ENCODE results near the gene FAM20A.
A peak's percentile ranks its signal among the peaks of the same experiment; 100 is the strongest.

Gene FAM20A

DNA sequence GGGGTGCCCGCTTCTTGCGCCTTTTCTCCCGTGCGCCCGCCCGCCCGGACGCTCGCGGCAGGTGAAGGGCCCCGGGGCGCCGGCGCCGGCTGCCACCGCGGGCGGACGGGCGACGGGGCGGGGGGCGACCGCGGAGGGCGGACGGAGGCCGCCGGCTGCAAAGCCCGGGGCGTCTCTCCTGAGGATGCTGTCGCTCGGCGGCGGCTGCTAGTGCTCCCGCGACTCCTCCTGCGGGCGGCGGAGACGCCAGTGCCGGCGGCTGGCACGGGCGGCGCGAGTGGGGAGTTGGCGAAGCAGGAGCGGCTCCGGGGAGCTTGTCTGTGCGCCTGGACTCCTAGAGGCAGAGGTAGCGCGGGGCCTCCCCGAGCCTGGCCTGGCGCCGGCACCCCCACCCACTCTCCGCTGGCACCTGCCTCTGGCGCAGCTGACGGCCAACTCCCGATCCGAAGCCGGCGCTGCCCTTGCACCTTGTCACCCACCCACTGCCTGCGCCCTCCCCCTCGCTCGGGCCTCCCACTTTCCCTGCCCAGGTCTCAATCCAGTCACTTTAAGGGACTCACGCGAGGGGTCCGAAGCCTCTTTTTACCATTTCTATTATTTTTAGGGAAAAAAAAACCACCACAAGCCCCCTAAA, at the start of gene FAM20A:
Gene FAM20A, minus strand, starts transcription at position 437 of the 634 bp plus-strand sequence. CDS start 701 bp downstream, outside the sequence.
- DNase-seq, result no peak

DNA sequence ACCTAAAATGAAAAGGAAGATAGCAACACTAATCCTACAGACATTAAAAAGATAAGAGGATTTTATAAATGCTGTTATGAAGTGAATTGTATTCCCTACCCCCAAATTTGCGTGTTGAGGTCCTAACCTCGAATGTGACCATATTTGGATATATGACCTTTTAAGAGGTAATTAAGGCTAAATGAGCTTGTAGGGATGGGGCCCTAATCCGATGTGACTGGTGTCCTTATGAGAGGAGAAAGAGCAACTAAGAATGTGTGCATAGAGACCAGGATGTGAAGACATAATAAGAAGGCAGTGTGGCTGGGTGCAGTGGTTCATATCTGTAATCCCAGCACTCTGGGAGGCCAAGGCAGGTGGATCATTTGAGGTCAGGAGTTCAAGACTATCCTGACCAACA, 48.2 kb upstream of the FAM20A start:
- no peak for DNase-seq

DNA sequence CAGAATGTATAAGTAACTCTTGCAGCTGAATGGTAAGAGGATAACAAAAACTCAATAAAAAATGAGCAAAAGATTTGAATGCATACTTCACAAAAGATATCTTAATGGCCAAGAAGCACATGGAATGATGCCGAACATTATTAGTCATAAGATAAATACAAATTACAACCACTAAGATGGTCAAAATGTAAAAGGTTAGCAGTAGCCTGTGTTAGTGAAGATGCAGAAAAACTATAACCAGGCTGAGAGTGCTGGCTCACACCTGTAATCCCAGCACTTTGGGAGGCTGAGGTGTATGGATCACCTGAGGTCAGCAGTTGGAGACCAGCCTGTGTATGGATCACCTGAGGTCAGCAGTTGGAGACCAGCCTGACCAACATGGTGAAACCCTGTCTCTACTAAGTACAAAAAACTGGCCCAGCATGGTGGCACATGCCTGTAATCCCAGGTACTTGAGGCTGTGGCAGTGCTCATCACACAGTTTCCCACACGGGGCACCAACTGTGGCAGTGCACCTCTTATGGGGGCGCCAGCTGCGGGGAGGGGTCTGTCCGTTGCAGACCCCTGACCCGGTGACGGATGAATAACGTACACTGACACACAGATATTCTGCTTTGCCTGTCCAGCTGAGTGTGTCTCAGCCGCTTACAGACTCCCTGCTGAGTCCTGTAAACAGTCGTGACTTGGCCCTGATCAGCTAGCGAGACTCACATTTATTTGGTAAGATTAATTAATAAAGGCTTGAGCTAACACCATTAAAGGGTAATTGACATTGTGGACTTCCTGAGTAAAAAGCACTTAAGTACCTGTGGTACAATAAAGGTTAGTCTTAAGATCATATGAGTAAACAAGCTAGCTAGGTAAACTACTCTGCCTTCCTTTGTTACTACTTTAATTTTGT, 45.7 kb upstream of the FAM20A start:
- no peak for DNase-seq

DNA sequence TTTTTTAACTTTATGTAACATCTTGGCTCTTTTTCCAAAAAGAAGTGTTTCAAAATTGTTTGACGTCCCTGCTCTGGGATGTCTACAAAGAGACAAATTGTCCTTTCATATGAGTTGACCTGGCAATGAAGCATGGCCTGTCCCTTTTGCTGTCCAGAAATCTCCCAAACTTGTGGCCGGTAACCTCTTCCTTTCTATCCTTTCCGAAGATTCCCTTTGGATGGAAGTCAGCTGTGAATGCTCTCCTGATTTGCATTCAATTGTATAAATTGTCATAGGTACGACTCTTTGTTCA, 40.9 kb upstream of the FAM20A start:
- no peak for DNase-seq

DNA sequence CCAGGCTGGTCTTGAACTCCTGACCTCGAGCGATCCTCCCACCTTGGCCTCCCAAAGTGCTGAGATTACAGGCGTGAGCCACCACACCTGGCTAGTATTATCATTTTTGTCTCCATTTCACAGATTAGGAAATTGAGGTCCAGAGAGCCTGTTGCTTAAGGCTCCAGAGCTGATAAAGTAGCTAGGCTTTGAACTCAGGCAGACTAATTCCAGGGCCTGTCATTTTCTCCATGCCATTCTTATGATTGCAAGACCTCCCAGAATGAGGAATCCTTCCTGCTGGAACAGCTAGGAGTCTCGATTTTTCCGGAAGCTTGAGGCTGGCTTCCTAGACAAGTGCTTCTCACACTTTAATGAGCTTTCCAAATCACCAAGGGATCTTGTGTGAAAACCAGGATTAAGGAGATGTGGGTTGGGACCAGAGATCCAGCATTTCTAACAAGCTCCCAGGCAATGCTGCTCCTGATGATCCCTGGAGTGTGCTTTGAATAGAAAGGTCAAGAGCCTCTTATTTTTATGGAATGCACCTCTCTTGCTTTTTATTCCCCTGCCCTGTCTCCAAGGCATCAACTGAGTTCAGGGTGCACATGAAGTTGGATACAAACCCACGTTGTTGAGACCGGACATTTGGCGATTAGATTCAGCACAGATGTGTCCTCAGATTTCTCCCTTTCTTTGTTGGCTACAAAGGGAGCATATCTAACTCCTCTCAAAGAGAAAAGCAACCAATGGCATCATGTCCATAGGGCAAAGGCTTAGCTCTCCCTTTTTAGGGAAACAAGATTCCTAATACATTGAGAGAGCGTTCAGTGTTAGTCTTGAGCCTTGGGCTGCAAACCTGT, 40.3 kb upstream of the FAM20A start:
- no peak for DNase-seq

DNA sequence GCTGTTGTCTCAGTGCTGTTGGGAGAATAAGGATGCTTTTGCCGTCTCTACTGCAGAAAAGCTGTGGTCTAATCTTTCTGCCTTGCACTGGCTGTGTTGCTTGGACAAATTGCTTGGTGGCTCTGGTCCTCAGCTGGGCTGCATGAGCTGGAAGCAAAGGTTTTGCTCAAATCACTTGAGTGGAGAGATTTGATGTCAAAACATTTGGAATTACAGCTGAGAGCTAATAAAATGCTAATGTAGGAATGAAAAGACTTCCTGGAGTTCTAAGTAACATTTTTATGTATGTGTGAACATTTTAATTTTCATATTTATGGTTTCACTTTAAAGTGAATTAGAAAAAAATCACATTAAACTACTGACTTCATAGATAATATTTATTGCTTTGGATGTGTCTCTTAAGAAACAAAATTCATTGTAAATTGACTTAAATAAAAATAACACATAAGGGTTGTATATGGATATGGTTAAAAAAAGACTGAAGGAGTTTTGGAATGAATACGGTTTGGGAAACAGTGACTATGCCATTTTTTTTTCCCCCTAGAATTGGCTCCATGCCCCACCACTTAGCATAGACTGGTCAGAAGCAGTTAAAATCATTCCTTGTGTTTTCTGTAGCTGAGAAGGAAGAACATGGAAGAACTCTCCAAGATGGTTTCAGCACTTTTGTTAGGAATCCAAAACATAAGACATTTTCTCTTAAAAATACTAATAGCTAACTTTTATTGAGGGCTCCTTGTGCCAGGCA, 39.2 kb upstream of the FAM20A start:
- no peak for DNase-seq

DNA sequence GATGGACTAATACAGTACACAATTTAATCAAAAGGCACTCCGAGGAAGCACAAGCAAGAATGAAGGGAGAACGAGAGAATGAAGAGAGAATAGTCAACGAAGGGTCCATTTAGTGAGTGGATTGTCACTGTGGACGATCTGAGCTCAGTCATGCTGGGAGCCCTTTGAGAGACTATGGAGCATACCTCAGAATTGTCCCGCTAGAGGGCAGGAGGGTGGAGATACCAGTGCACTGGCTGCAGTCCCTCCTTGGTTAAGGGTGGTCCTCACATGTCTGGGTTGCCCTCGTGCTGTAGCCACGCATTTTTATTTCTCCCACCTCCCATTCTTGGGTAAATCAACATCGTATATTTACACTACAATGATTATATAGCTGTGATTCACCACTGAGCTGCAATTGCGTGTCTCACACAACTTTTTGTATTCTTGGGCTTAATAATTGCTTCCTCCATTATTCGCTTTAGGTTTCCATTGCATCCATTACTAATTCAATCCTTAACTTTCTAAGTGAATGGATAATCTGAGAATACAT, 33.2 kb upstream of the FAM20A start:
- DNase-seq, result no peak

DNA sequence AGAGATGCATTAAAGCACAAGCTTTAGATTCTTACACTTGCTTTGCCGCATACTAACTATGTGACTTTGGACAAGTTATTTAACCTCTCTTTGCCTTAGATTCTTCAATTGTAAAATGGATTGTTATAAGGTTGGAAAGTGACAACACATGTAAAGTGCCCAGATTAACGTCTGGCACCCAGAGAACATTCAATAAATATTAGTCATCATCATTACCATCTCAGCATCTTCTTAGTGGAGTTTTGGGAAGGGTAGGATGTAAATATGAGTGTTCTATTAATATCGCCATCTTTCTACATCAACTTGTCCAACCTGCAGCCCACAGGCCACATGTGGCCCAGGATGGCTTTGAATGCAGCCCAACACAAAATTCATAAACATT, 27.4 kb upstream of the FAM20A start:
- no peak for DNase-seq

DNA sequence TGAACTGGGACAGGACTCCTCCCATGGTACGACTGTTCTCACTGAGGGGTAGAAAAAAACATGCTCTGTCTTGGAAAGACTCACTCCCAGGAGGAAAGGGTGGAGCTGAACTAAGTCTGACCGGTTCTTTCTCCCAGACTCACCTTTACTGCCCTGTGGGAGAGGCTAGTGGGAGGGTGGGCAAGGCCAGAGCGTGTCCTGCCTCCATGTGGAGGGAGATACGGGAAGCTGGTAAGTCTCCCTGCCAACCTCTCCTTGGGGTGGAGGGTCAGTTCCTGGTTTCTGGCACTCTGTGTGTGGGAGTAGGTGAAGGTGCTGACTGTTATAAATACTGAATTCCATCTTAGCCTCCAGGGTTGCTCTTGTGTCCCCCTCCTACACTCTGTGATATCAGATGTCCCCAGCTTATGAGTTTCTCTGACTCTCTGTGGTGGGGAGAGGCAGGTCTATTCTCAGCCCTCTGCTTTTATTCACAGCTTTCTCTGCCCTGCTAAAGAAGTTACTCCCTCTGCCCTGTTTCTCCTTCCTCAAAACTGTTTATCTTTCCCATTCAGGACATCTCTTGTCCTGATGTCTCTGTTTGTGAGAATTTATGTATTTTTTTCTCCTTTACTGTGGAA, 26.9 kb upstream of the FAM20A start:
- no peak for DNase-seq

DNA sequence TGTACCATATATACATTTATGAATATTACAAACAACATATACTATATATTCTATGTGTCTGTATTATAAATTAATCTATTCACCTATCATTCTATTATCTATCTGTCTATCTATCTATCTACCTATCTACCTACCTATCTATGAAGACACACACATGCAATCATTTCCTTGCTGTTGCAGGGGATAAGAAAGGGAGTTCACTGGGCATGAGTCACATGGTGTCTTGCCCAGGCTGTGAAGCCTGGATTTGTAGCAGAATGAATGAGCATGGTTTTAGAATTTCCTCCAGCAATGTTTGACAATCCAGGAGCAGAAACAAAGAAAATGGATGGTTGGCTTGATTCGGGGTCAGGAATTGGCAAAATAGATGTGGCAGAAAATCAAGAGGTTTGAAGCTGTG, 23.2 kb upstream of the FAM20A start:
- no peak for DNase-seq

DNA sequence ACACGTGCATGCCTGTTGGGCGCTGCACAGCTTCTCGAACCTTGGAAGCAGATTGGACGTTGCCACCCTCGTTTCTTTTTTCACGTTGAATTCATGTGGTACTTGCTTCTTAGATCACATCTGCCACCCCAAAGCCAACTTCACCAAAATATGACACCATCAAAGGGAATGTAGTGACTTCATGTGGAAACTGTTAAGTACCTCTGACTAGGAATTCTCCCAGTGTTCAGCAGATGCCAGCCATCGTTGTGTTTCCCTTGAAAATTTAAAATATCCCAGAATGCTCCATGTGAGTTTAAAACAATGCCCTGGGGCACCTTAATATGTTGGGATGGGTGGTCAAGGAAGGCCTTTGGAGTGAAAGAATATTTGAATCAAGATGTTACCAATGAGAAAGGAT, 22.6 kb upstream of the FAM20A start:
- DNase-seq, result no peak

DNA sequence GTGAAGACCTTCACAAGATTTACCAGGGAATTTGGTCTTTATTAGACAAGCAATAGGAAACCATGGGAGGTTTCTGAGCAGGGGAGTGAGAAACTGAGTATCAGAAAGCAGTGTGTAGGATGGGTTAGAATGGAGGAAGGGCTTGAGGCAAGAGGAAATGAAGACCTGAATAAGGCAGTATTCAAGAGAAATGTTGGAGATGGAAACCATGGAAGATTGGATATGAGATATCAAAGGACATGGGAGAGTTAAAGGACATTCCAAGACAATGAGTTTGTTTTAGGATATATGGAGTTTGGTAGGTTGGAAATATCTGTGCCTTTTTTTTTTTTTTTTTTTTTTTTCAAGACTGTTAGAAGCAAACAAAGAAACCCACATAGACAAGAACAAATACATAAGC, 21.3 kb upstream of the FAM20A start:
- no peak for DNase-seq

DNA sequence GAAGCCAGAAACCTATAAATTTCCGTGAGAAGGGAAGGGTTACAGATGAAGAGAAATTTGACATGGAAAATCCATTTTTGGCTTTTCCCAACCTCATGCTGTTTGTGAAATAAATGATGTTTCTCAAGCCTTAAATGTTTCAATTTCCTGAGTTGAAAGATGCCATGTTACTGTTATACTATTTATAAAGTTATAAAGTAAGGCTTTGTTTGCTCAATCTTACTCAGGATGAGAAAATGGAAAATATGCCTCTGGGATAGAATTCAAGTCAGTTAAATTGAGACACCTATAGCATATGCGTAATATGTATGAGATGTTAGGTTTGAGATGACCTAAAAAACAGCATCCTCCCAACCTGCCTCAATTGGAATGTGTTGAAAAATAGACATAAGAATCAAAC, 19.9 kb upstream of the FAM20A start:
- DNase-seq, result no peak

DNA sequence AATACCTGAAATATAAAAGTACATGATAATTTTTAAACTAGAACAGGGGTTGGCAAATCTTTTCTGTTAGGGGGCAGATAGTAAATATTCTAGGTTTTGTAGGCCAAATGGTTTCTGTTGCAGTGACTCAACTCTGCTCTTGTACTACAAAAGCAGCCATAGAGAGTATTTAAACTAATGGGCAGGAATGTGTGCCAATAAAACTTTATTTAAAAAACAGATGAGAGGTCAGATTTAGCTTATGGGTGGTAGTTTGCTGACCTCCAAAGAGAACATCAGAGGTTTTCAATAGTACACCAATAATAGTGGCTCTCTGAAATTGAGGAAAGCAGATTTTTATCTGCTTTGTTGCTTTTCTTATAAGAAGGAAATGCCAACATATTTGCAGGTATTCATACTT, 15.2 kb upstream of the FAM20A start:
- no peak for DNase-seq

DNA sequence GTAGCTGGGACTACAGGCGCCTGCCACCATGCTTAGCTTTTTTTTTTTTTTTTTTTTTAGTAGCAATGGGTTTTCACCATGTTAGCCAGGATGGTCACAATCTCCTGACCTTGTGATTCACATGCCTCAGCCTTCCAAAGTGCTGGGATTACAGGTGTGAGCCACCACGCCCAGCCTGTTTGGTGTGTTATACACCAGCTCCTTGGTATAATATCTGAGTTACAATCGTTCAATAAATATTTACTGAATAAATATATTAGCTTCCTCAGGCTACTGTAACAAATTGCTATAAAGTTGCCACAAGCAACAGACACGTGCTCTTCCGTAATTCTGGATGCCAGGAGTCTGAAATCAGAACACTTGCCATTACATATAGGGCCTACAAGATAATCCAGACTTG, 13.6 kb upstream of the FAM20A start:
- no peak for DNase-seq

DNA sequence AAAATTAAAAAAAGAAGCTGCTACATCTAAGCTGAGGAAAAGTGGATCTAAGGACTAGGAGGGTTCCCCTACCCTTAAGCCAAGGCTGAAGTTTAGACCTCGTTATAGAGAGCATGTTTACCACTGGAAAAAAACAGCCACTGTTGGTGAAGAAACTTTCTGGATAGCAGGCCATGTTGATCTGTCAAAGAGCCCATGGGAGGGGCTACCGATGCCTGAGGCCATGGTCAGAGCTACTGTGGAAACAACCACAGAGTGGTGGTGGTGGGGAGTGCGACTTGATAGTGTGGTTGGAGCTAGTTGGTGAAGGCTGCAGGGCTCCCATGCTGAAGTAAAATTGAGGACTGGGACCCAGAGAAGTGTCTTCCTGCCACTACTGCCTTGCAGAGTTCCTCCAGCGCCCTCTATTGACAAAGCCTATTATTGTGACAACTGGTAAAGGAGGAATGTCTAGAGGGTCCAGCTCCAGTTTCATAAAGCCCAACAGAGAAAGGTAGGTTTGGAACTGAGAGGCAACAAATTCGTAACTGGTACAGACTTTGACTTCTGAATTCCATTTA, 12.7 kb upstream of the FAM20A start:
- DNase-seq, result peak; percentile 58

DNA sequence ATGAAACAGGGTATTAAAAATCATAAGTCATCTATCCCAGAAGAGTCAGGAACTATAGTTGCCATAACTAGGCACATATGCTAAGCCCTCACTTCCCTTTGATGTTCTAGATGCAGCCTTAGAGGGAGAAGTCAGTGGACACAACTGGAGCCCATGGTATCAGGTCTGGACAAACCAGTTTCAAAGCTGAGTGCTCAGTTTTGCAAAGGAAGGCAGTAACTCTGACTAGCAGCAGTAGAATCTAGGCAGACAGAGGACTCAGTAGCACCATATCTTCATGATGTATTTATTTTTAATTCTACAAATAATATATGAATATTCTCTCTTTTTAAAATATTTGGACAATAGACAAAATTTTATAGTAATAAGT, 11.7 kb upstream of the FAM20A start:
- no peak for DNase-seq

DNA sequence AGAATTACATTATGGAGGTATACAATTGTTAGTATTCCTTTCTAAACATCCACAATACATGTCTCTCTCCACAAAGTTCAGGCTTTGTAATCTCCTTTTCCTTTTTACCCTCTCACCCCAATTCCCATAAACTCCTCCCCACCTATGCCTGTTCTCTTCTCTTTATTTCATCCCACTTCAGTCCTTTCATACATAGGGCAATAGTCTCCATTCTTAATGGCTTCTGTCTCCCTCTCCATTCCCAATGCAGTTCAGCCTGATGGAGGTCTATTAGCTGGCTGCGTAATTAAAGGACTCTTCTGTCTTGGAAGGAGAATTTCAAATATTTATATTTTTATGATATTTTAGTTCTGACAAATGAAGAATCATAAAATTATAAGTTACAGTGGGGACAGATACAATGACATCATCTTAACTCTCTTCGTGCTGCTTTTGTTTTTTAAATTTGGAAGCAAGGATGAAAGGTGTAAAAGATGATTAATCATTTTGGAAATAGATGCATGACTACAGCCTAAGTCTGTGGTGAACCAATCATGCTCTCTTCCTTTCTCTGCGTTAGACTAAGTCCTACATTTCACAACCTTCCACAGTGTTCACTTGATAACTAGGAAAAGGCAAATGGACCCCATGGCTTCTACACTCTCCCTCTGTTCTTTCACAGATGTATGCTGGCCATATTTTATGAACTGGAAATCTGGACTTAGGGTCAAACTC, 11.2 kb upstream of the FAM20A start:
- DNase-seq, result no peak

DNA sequence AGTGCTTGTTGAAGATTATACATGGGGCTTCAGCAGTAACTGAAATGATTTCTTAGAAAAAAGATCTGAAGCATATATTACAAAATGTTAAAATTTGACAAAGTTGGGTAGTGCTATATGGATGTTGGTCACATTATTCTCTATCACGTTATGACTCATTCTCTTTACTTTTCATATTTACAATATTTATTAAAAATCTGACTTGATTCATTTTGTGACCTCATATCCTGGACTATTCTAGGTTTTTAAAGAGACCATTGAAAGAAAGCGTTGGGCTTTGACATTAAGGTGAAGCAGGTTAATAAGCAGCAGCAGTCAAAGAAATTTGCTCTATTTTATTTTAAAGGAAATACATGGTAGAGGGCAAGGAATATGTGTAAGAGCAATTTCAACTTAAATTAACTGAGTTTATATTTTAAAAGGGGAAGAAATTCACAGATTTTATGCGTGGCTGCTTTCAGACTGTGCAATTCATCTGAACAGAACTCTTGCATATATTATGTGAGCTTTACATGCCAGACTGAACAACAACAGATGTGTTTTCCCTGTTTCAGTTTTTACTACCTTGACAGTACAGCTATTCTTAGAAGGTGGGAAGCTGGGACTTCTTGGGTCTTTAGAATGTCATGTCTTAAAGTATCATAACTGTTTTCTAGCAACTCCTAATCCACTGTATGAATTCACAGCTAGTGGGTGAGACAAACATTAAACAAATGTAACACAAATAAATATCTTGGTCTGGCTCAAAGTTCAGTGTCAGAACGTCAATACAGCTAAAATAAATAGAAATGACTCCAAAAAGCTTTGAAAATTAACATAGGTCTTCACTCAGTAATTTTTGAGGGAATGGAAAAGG, 10.4 kb upstream of the FAM20A start:
- no peak for DNase-seq

DNA sequence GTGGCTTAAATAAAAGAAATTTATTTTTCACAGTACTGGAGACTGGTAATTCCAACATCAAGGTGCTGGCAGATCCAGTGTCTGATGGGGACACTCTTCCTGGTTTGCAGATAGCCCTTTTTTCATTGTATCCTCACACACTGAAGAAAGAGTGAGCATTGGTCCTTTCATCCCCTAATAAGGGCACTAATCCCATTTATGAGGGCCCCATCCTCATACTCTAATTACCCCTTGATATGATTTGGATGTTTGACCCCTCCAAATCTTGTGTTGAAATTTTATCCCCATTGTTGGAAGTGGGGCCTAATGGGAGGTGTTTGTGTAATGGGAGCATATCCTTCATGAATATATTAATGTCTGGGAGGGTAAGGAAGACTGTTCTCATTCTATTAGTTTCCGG, 9.4 kb upstream of the FAM20A start:
- no peak for DNase-seq

All from GDM1 (cell line).